ENCODE data around the gene PAQR5. TPM values are rescaled to one million over a fixed set of nuclear protein-coding genes. Genes with fewer than 3 reads are reported as not detected.
"Not testable (repeated sequence)": the region's sequence is repeated elsewhere in the genome, so short reads cannot be mapped to it uniquely, and the experiment has no call there.

Gene PAQR5
- polyA plus RNA-seq, 1 donor: 0.37 TPM

DNA sequence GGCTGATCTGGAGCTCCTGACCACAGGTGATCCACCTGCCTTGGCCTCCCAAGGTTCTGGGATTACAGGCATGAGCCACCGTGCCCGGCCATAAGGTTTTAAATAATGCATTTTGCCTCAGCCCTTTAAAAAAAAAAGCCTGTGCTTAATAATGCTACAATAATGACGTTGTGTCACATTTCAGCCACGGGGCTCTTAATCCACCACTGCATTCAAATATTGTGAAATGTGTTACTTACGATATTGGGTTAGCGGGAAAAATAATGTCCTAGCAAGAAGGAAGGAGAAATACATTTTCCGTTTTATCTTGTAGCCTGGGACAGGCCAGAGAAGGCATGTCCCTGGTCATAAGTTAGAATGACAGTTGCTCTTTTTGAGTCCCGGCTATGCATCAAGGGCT lies 17.6 kb downstream of the PAQR5 start:
- DNase-seq (ENCODE audit: low read depth): no peak

- DNase-seq (ENCODE audit: low read depth): no peak
Measured at GRCh38 chr15:69317392-69317841, 18.7 kb downstream of the PAQR5 start.

DNA sequence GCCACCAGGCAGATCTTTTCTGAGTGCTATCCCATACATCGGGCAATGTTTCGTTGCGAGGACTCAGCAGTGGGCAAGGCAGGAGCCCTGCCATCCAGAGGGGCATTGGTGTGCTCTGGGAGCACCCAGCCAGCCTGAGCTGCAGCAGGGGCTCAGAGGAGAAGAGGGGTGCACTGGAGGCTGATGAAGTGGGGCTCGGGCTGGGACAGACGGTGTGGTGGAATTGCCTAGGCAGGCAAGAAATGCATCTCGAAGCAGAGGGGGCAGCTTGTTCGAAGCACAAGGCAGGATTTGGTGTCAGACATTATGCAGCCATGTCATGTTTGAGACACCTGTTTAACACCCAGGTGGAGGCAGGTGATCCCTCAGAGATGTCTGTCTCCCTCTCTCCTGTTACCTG lies 19.3 kb downstream of the PAQR5 start:
- no peak for DNase-seq (ENCODE audit: low read depth)

- DNase-seq (ENCODE audit: low read depth): no peak
Measured at GRCh38 chr15:69319384-69320375, 21.0 kb downstream of the PAQR5 start.

DNA sequence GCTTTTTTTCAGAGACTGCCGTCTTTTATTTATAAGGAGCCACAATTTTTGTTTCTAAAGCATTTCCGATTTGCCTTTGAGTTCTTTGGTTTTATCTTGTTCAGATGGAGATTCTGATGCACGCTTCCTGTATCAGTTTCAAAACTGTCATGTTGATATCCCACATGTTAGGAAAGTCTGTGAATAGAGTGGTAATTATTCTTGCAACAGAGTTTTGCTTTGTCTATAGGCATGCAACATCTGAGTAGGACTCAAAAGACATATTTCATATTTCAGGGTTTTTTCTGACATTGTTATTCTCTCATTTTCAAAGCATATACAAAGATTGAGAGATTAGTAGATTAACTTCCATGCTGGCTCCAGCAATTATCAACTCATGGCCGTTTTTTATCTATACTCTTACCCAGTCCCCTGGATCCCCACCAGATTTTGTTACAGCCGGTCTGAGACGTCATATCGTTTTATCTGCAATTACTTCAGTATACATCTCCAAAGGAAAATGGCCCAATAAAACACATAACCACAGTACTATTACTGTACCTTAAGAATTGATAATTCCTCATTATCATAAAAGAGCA lies 22.4 kb downstream of the PAQR5 start:
- DNase-seq (ENCODE audit: low read depth): no peak

- DNase-seq (ENCODE audit: low read depth): no peak
Measured at GRCh38 chr15:69323893-69324430, 25.2 kb downstream of the PAQR5 start.

- no peak for DNase-seq (ENCODE audit: low read depth)
Measured at GRCh38 chr15:69324565-69324964, 25.9 kb downstream of the PAQR5 start.

- no peak for DNase-seq (ENCODE audit: low read depth)
Measured at GRCh38 chr15:69325456-69325971, 26.8 kb downstream of the PAQR5 start.

DNA sequence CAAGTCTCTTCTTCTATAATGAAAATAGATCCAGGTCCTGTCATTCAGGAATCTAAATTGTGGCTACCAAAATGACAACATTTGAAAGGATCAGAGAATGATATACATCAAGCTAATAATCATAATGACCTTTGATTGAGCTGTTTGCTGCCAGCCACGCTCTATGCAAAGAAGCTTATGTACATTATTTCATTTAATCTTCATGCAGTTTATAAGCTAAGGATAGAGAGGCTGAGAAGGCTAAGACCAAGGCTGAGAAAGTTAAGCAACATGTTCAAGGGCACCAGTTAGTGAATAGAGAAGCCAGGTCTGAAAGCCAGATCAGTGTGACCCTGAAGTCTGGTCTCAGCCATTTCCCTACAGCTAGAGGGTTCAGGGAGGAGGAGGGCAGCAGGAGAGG lies 29.4 kb downstream of the PAQR5 start:
- no peak for DNase-seq (ENCODE audit: low read depth)

GRCh38 chr15:69328739-69329138 lies 30.0 kb downstream of the PAQR5 start:
- no peak for DNase-seq (ENCODE audit: low read depth)

- no peak for DNase-seq (ENCODE audit: low read depth)
Measured at GRCh38 chr15:69337138-69337537, 38.4 kb downstream of the PAQR5 start.

DNA sequence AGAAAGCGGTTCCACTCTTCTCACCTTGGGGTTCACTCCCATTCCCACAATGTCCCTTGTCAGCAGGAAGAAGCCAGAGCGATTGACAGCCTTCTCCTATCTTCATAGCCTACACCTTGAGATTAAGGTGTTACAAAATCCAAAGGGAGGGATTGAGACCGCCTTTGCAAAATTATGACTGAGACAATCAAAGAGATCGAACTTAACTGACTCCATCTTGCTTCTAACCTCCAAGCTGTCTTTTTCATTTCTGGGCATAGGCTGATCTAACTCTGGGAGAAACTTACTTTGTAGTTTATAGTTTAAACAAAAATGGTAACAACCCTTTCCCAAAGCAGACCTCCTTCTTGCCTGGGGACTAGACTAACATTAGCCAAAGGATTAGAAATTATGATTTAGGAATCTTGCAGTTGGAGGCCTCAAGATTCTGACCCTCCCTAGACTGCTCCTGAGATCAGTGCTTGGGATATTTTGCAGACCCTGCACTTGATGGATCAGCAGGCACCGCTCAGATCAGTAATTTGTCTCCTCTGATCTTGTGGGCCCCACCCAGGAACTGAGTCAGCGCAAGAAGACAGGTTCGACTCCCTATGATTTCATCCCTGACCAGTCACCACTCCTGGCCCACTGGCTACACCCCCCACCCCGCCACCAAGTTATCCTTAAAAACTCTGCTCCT lies 40.0 kb downstream of the PAQR5 start:
- no peak for DNase-seq (ENCODE audit: low read depth)

- not testable (repeated sequence) for DNase-seq (ENCODE audit: low read depth)
Measured at GRCh38 chr15:69339214-69339543, 40.5 kb downstream of the PAQR5 start.

GRCh38 chr15:69340243-69340900 lies 41.7 kb downstream of the PAQR5 start:
- no peak for DNase-seq (ENCODE audit: low read depth)

- DNase-seq (ENCODE audit: low read depth): no peak
Measured at GRCh38 chr15:69341356-69341755, 42.6 kb downstream of the PAQR5 start.

DNA sequence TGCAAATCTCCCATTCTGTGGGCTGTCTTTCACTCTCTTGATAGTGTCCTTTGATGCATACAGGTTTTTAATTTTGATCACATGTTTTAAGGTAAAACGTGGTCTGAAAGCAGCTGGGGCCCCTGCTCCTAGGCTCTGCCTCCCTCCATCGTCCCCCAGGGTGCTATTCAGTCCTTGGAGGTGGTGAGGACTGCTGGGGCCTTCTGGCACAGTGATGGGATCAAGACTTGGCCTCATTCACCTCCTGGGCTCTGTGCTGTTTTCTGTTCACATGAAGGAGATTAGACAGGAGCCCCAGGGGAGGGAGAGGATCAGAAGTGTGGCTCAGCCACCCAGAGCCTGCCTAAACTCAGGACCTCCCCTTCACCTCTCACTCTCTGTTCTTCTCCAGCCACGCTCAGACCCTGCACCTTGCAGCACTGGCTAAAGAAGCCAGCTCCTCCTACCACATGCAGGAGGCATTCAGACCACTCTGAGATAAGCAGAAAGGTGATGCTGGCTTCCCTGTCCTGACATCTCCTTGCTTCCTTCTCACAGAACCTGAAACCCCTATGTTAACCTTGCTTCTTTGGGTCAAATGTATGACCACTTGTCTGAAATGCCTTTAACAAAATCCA lies 43.9 kb downstream of the PAQR5 start:
- no peak for DNase-seq (ENCODE audit: low read depth)

DNA sequence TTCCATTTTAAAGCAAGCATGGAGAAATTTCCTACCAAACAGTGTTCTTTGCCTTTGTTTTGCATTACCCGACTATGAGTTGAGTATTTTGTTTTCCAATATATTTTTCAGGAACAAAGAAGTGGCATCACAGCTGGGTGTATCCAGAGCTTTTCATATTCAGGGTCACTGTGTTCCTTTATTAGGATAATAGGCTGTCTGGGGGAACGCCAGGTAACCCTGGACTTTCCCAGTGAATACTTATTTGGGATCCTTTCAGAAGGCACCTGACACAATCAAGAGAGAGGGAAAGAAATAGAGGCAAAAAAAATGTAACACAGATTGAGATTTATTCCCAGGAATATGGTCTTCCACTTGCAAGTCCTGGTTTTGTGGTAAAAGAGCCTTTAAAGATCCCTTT lies 44.4 kb downstream of the PAQR5 start:
- DNase-seq (ENCODE audit: low read depth): no peak

DNA sequence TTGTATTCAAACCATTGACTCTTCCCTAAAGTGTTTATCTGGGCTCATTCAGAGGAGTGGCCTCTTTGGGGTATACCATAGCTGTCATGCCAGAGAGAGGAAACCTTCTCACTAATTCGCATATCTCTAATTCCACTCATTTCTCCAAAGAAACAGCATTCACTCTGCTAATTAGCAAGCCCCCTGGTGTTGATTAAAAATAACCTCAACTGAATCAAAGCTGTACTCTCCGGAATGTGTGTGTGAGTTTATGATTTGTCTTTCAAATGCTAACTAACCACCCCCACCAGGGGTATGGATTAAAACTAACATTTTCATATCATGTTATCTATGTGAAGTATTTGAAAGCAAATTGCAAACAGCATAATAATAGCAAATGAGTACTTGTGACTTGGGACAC lies 45.5 kb downstream of the PAQR5 start:
- DNase-seq (ENCODE audit: low read depth): no peak

- DNase-seq (ENCODE audit: low read depth): no peak
Measured at GRCh38 chr15:69346112-69346511, 47.4 kb downstream of the PAQR5 start.

- DNase-seq (ENCODE audit: low read depth): no peak
Measured at GRCh38 chr15:69351333-69351732, 52.6 kb downstream of the PAQR5 start.

DNA sequence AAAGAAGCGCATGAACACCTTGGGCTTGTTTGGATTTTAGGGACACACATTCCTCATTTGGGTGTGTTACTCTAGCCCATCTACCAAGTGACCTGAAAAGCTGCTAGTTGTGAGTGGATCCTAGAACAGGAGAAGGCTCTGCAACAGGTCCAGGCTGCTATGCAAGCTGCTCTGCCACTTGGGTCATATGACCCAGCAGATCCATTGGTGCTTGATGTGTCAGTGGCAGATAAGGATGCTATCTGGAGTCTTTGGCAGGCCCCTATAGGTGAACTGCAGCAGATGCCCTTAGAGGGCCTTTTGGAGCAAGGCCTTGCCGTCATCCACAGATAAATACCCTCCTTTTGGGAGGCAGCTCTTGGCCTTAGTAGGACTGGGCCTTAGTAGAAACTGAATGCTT lies 53.2 kb downstream of the PAQR5 start:
- no peak for DNase-seq (ENCODE audit: low read depth)
